GM23338 (cell line): ENCODE results near the gene CTU1. TPM values are rescaled to one million over a fixed set of nuclear protein-coding genes. Genes with fewer than 3 reads are reported as not detected.

Experiments used
- ATAC-seq: fragments of 200-7000 bp; cut with Tn5 transposase; 3 replicates; pipeline ENCODE4 v1.9.1; 2020
- DNase-seq: peaks from one replicate; pipeline ENCODE4 v3.0.0-alpha.2; 2015; ENCODE audit warnings: low spot score
- H2AFZ ChIP-seq: fragments of 200-600 bp; sonication (generic); 2 replicates; pipeline ENCODE4 v1.8.0; 2016; ENCODE audit warnings: antibody characterized with exemption, mild to moderate bottlenecking, moderate library complexity
- H3F3A ChIP-seq: fragments of 200-600 bp; sonication (generic); replicated peaks from 2 replicates; pipeline ENCODE4 v1.8.0; 2017; ENCODE audit warnings: antibody characterized with exemption, mixed run types, low read depth
- H3K27ac ChIP-seq: fragments of 200-600 bp; sonication (generic); 2 replicates; pipeline ENCODE4 v1.6.1; 2016; ENCODE audit warnings: low read depth
- H3K27me3 ChIP-seq: fragments of 200-600 bp; sonication (generic); 2 replicates; pipeline ENCODE4 v1.8.0; 2016; ENCODE audit warnings: mild to moderate bottlenecking, mixed run types, moderate library complexity; ENCODE audit not compliant: insufficient read depth
- H3K36me3 ChIP-seq: fragments of 200-600 bp; sonication (generic); 2 replicates; pipeline ENCODE4 v1.8.0; 2016; ENCODE audit warnings: mild to moderate bottlenecking; ENCODE audit not compliant: insufficient read depth
- H3K4me1 ChIP-seq: fragments of 200-600 bp; sonication (generic); 2 replicates; pipeline ENCODE4 v1.8.0; 2016; ENCODE audit warnings: mild to moderate bottlenecking, moderate library complexity; ENCODE audit not compliant: insufficient read depth
- H3K4me2 ChIP-seq: fragments of 200-600 bp; sonication (generic); 2 replicates; pipeline ENCODE4 v1.7.1; 2017; ENCODE audit warnings: mixed run types
- H3K4me3 ChIP-seq: fragments of 200-600 bp; sonication (generic); 2 replicates; pipeline ENCODE4 v1.6.1; 2016; ENCODE audit warnings: mixed run types
- H3K79me2 ChIP-seq: fragments of 200-600 bp; sonication (generic); replicated peaks from 2 replicates; pipeline ENCODE4 v1.8.0; 2017; ENCODE audit warnings: mild to moderate bottlenecking; ENCODE audit not compliant: insufficient read depth
- H3K9me2 ChIP-seq: fragments of 200-600 bp; sonication (generic); 2 replicates; pipeline ENCODE4 v1.8.0; 2017; ENCODE audit not compliant: insufficient read depth
- H4K20me1 ChIP-seq: fragments of 200-600 bp; sonication (generic); replicated peaks from 2 replicates; pipeline ENCODE4 v1.8.0; 2017; ENCODE audit warnings: mild to moderate bottlenecking; ENCODE audit not compliant: insufficient read depth
- H3K27ac Mint-ChIP-seq: 2 replicates; pipeline ENCODE4 v1.8.0; 2020; ENCODE audit warnings: inconsistent platforms, mild to moderate bottlenecking, moderate library complexity, mixed read lengths
- H3K27me3 Mint-ChIP-seq: 3 replicates; pipeline ENCODE4 v1.8.0; 2022; ENCODE audit warnings: low read depth, mild to moderate bottlenecking, moderate library complexity, mixed read lengths, inconsistent platforms; ENCODE audit not compliant: insufficient read depth, poor library complexity
- H3K36me3 Mint-ChIP-seq: 3 replicates; pipeline ENCODE4 v1.8.0; 2021; ENCODE audit warnings: low read depth, mild to moderate bottlenecking, inconsistent platforms, moderate library complexity, mixed read lengths
- H3K4me1 Mint-ChIP-seq: 3 replicates; pipeline ENCODE4 v1.8.0; 2020; ENCODE audit warnings: mild to moderate bottlenecking, inconsistent platforms, mixed read lengths
- H3K4me3 Mint-ChIP-seq: 3 replicates; pipeline ENCODE4 v1.8.0; 2021; ENCODE audit warnings: moderate library complexity, mild to moderate bottlenecking, inconsistent platforms, mixed read lengths
- H3K9me3 Mint-ChIP-seq: 3 replicates; pipeline ENCODE4 v1.8.0; 2020; ENCODE audit warnings: moderate library complexity, mild to moderate bottlenecking, inconsistent platforms, mixed read lengths
- CREB1 ChIP-seq: fragments of 250-450 bp; sonication (Bioruptor Pico); IDR thresholded peaks from 2 replicates; pipeline ENCODE4 v1.5.0; 2020; ENCODE audit warnings: low read depth, mild to moderate bottlenecking, moderate library complexity
- EZH2 ChIP-seq: fragments of 200-600 bp; sonication (generic); IDR thresholded peaks from one replicate; pipeline ENCODE4 v1.8.0; 2017; ENCODE audit warnings: antibody characterized with exemption, mild to moderate bottlenecking, low read depth; ENCODE audit not compliant: unreplicated experiment
- EZH2phosphoT487 ChIP-seq: fragments of 200-600 bp; sonication (generic); IDR thresholded peaks from one replicate; pipeline ENCODE4 v1.8.1; 2018; ENCODE audit warnings: antibody characterized with exemption; ENCODE audit not compliant: unreplicated experiment
- JUNB ChIP-seq: IDR thresholded peaks from one replicate; pipeline ENCODE4 v1.6.1; 2016; ENCODE audit warnings: antibody characterized with exemption; ENCODE audit not compliant: unreplicated experiment
- POLR2AphosphoS5 ChIP-seq: IDR thresholded peaks from 2 replicates; pipeline ENCODE4 v1.6.1; 2016; ENCODE audit warnings: antibody characterized with exemption, low read depth
- STAT1 ChIP-seq: IDR thresholded peaks from one replicate; pipeline ENCODE4 v1.6.1; 2016; ENCODE audit warnings: antibody characterized with exemption; ENCODE audit not compliant: unreplicated experiment
- ZNF331 ChIP-seq: fragments of 250-450 bp; sonication (Bioruptor Pico); IDR thresholded peaks from 2 replicates; pipeline ENCODE4 v1.5.0; 2020; ENCODE audit warnings: low read depth, mild to moderate bottlenecking, moderate library complexity
- polyA plus RNA-seq: library from polyadenylated mRNA; unstranded; fragments of >200 nt; fragmentation: Nextera tagmentation; extraction: Ambion mirVana; gene quantifications from 2 replicates; pipeline ENCODE4 v1.2.1, GENCODE V29; 2016
- total RNA-seq: library from RNA; depleted of rRNA; stranded (reverse); fragments of >200 nt; shearing (Covaris generic); gene quantifications from 2 replicates; pipeline ENCODE4 v1.2.3, GENCODE V29; 2014
- TF ChIP-seq, protein P1 (sequence below): IDR thresholded peaks from 2 replicates; pipeline ENCODE4 v1.6.1; 2016; ENCODE audit warnings: antibody characterized with exemption
- TF ChIP-seq, protein P2 (sequence below): IDR thresholded peaks from one replicate; pipeline ENCODE4 v1.6.1; 2018; ENCODE audit warnings: antibody characterized with exemption; ENCODE audit not compliant: unreplicated experiment
- TF ChIP-seq, protein P3 (sequence below), 2 experiments: fragments of 200-600 bp in 1 of 2; sonication (generic) in 1 of 2; conservative IDR thresholded peaks; 2 replicates each; pipeline versions ENCODE4 v1.5.1 to v1.6.1; 2016 to 2017; ENCODE audit warnings: antibody characterized with exemption in 2 of 2, low read depth in 2 of 2, mild to moderate bottlenecking in 2 of 2, moderate library complexity in 1 of 2

CTU1 gene
- total and polyA plus RNA-seq, 2 experiments from 2014 or later: 3.7 to 18.8 TPM

DNA sequence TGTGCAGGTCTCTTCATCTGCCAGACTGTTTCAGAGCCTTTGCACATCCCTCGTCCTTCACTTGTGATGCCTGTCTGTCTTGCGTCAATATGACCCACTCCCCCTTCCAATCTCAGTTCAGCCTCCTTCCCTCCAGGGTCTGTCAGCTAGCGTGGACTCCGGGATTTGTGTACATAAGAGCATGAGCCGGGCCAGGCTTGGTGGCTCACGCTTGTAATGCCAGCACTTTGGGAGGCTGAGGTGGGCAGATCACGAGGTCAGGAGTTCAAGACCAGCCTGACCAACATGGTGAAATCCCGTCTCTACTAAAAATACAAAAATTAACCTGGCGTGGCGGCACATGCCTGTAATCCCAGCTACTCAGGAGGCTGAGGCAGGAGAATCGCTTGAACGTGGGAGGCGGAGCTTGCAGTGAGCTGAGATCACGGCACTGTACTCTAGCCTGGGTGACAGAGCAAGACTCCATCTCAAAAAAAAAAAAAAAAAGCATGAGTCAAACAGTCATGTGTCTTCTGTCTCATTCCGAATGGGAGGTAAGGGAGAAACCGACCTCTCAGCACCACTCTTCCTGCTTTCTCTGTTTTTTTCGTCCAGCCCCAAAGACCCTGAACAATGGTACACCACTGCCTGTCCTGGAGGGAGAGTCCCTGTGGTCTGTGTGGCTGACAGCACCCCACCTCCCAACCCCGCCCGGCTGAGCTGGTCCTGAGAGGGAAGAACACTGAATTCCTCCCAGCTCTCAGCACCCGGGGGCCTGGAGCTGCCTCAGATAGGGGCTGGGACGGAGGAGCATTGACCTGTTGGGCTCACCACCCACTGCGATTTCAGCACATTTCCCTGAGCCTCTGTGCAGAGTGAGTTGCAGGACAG is 14.1 kb upstream of the CTU1 start (continued):
- TF ChIP-seq, protein P1, sequence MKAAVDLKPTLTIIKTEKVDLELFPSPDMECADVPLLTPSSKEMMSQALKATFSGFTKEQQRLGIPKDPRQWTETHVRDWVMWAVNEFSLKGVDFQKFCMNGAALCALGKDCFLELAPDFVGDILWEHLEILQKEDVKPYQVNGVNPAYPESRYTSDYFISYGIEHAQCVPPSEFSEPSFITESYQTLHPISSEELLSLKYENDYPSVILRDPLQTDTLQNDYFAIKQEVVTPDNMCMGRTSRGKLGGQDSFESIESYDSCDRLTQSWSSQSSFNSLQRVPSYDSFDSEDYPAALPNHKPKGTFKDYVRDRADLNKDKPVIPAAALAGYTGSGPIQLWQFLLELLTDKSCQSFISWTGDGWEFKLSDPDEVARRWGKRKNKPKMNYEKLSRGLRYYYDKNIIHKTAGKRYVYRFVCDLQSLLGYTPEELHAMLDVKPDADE: no peak
- TF ChIP-seq POLR2AphosphoS5 (no peak), JUNB (no peak), EZH2phosphoT487 (no peak)
- TF ChIP-seq, protein P2, sequence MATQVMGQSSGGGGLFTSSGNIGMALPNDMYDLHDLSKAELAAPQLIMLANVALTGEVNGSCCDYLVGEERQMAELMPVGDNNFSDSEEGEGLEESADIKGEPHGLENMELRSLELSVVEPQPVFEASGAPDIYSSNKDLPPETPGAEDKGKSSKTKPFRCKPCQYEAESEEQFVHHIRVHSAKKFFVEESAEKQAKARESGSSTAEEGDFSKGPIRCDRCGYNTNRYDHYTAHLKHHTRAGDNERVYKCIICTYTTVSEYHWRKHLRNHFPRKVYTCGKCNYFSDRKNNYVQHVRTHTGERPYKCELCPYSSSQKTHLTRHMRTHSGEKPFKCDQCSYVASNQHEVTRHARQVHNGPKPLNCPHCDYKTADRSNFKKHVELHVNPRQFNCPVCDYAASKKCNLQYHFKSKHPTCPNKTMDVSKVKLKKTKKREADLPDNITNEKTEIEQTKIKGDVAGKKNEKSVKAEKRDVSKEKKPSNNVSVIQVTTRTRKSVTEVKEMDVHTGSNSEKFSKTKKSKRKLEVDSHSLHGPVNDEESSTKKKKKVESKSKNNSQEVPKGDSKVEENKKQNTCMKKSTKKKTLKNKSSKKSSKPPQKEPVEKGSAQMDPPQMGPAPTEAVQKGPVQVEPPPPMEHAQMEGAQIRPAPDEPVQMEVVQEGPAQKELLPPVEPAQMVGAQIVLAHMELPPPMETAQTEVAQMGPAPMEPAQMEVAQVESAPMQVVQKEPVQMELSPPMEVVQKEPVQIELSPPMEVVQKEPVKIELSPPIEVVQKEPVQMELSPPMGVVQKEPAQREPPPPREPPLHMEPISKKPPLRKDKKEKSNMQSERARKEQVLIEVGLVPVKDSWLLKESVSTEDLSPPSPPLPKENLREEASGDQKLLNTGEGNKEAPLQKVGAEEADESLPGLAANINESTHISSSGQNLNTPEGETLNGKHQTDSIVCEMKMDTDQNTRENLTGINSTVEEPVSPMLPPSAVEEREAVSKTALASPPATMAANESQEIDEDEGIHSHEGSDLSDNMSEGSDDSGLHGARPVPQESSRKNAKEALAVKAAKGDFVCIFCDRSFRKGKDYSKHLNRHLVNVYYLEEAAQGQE: no peak

DNA sequence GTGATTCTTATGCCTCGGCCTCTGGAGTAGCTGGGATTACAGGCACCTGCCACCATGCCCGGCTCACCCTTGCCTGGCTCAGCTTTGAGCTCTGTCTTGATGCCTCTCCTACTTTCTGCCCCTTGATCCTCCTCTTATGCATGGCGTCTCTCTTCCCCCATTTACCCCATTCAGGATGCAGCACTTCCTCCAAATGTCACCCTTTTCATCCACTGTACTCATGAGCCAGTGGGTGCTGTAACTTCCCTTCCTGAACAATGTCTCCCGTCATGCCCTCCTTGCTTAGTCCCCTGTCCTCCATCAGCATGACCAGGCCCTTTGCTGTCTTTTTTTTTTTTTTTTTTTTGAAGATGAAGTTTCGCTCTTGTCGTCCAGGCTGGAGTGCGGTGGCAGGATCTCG is 13.0 kb upstream of the CTU1 start:
- Histone ChIP-seq H3K27ac (no peak overlapping the region), H3K9me2 (no peaks in the 10 kb centered on the region), H3K4me3 (no peak overlapping the region), H3K4me2 (no peak overlapping the region), H2AFZ (no peak overlapping the region), H3K36me3 (no peaks in the 10 kb centered on the region), H4K20me1 (no peaks in the 10 kb centered on the region), H3K4me1 (no peaks in the 10 kb centered on the region), H3K27me3 (no peaks in the 10 kb centered on the region), H3K79me2 (no peaks in the 10 kb centered on the region), H3F3A (no peaks in the 10 kb centered on the region)
- Mint-ChIP-seq H3K36me3 (no peaks in the 10 kb centered on the region; the same call in 2 of the 3 replicates), H3K4me3 (no peak overlapping the region), H3K4me1 (peaks cover 4% of the 10 kb centered on the region; the same call in 2 of the 3 replicates), H3K27ac (no peak overlapping the region), H3K27me3 (peaks cover 11% of the 10 kb centered on the region), H3K9me3 (no peaks in the 10 kb centered on the region; the same call in 1 of the 3 replicates)
- DNase-seq: no peak
- no peak for ATAC-seq
- no peak for TF ChIP-seq EZH2phosphoT487
- no peak for TF ChIP-seq EZH2
- TF ChIP-seq, protein P3, sequence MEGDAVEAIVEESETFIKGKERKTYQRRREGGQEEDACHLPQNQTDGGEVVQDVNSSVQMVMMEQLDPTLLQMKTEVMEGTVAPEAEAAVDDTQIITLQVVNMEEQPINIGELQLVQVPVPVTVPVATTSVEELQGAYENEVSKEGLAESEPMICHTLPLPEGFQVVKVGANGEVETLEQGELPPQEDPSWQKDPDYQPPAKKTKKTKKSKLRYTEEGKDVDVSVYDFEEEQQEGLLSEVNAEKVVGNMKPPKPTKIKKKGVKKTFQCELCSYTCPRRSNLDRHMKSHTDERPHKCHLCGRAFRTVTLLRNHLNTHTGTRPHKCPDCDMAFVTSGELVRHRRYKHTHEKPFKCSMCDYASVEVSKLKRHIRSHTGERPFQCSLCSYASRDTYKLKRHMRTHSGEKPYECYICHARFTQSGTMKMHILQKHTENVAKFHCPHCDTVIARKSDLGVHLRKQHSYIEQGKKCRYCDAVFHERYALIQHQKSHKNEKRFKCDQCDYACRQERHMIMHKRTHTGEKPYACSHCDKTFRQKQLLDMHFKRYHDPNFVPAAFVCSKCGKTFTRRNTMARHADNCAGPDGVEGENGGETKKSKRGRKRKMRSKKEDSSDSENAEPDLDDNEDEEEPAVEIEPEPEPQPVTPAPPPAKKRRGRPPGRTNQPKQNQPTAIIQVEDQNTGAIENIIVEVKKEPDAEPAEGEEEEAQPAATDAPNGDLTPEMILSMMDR (conservative IDR thresholded peaks at IDR 0.05; ENCODE audit: low read depth in 2 of 2): no peak
- TF ChIP-seq, protein P1: no peak
- TF ChIP-seq ZNF331 (CRISPR knock-in tag): no peak
- no peak for TF ChIP-seq JUNB
- TF ChIP-seq, protein P2: no peak
- no peak for TF ChIP-seq STAT1
- TF ChIP-seq CREB1 (CRISPR knock-in tag): no peak
